HG03135 (cell line): ENCODE results near the gene PLA2G2E.
"Not testable (repeated sequence)": the region's sequence is repeated elsewhere in the genome, so short reads cannot be mapped to it uniquely, and the experiment has no call there.

ENCODE experiments used
- ATAC-seq: cut with Tn5 transposase; IDR thresholded peaks from one replicate; pipeline ENCODE4 v1.9.1; 2021; ENCODE audit warnings: mild to moderate bottlenecking, moderate library complexity; ENCODE audit not compliant: unreplicated experiment

Gene PLA2G2E

DNA sequence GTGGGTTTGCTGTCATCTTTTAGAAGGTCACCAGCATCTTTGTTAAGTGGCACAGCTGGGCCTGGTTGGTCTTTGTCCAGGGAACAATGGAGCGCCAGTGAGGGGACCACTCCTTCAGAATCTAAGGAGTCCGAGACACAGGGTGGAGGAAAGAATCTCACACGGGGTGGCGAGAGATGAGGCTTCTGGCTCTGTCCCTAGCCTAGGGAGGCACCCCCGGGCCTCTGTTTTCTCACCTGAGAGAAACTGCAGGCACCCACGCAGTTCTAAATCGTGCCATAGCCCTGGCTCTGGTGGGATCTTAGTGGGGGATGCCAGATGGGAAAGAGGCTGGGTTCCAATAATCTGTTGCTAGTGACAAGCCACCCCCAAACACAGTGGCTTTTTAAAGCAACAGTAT is 10.9 kb upstream of the PLA2G2E start:
- no peak for ATAC-seq

DNA sequence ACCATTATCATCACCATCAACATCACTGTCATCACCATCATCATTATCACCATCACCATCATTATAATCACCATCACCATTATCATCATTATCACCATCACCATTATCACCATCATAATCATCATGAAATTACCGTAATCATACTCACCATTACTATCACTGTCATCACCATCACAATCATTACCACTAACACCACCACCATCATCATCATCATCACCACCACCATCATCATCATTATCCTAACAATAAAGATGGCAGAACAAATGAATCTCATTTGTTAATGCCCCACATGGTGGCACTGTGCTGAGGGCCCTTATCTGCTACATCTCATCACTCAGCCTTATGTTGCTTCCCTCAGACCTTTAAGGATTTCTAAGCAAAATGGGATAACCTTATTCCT is 9.4 kb upstream of the PLA2G2E start:
- ATAC-seq = no peak

DNA sequence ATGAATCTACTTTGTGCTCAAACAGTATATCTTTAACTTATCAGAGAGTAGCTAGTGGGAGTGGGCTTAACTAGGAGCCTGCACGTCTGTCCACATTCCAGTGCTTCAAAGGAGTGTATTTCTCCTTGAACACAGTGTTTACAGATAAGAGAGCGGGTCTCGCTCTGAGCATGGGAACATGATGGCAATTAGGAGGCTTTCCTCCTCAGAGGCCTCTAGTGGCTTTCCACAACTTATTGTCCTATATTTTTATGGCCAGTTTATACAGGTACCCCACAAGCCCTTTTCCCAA is 3.7 kb upstream of the PLA2G2E start:
- ATAC-seq = not testable (repeated sequence)

DNA sequence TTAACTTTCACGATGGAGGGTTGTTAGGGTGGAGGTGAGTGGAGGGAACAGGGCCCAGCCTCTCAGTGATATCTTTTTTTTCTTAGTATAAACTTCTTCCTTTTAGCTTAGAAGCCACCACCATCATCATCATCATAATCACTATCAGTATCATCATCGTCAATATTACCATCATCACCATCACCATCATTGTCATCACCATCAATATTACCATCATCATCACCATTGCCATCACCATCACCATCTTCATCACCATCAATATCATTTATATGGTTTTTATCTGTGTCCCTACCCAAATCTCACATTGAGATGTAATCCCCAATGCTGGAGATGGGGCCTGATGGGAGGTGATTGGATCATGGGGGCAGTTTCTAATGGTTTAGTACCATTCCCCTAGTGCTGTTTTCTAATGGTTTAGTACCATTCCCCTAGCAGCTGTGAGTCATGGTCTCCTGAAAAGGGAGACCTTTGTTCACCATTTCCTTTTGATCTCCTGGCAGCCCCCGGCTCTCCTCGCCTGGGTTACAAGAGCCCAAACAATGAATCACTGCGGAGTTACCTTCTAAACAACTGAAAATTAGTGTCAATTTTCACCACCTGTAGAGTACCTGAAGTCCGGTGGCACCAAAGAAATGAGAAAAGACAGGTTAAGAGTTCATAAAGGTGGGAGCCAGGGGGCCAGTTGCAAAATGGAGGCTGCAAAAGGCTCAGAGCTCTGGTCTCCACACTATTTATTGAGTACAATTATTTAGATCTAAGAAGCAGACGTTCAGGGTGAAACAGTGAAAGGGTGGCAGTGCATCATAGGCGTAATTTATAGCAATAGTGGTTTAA is 3.1 kb upstream of the PLA2G2E start:
- ATAC-seq = no peak

DNA sequence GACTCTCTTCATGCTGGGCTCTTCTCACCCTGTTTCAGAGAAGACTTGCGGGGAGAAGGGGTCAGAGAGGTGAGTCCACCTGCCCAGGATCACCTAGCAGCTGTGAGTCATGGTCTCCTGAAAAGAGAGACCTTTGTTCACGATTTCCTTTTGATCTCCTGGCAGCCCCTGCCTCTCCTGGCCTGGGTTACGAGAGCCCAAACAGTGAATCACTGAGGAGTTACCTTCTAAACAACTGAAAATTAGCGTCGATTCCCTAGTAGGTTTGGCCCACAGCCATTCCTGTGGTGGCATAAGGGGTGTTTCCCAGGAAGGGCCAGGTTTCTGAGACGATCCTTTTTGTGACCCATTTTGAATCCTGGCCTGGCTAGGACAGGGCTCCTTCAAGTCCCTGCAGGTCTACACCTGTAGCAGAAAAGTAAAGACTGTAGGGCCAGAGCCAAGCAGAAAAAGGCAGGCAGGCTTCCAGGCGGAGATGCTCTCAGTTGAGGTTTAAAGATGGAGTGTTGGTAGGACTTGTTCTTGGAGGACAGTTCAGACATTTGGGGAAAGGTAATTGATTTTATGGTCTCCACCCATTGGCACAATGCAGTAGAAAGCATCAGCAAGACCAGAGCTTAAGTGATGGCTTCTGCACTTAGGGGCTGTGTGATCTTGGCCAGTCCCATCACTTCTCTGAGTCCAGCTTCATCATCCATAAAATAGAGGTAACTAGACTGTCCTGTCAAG is 2.1 kb upstream of the PLA2G2E start:
- no peak for ATAC-seq

DNA sequence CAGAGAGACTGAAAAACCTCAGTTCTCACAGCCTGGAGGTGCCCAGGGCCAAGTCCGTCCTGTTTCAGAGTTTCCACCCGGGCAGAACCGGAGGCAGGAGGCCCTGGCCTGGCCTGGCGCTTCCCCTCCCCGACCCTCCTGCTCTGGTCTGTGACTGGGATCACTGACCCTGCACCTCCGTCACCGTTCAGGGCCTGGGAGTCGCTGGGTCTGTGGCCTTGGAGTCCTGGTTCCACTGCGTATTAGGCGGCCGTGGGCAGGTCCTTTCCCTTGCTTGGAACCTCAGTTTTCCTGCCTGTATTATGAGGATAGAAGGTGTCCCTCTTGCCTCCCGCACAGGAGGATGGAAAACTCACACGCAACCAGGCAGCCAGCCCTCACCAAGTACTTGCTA is 533 bp upstream of the PLA2G2E start:
- no peak for ATAC-seq

DNA sequence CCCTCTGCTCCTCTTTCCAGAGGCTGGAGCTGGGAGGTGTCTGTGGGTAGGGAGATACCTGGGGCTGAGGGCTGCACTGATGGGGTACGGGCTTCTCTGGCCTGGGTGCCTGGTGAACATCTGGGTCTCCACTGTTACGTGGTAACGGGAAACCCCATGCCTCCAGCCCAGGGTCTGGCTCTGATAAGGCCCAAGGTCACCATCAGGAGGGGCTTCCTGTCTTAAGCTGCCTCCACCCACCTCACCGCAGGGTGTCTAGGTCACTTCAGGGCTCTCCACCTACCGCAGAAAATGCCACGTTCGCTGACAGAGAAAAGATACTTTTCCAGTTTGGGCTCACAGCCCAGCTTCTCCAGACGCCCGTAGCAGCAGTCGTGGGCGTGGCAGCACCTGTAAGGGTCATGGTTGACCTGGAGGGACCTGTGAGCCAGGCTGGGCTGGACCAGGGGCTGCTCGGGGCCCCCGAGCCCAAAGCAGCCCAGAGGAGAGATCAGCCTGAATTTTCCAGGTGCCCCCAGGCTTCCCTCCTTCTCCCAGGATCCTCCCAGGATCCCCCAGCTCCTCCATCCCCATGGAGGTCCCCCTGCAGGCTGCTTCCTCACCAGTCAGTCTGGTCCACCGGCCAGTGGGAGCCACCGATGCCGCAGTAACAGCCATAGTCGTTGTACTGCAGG is 1.3 kb downstream of the PLA2G2E start:
- ATAC-seq = no peak

DNA sequence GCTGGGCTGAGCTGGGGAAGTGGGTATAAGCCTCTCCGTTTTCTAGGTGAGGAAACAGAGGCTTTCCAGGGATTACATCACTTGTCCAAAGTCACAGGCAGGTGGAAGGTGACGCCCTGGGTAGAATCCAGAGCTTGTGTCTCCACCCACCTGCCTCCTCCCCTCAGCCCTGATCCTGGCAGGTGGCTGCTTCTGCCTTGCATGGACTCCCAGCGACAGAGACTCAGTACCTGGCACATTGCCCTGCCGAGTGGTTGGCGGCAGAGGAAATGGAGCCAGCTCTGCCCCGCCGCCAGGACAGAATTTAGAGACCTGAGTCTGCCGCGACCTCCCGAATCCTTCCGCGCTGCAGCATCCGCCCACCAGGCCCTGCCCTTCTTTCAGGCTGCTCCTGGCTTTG is 2.1 kb downstream of the PLA2G2E start:
- no peak for ATAC-seq

DNA sequence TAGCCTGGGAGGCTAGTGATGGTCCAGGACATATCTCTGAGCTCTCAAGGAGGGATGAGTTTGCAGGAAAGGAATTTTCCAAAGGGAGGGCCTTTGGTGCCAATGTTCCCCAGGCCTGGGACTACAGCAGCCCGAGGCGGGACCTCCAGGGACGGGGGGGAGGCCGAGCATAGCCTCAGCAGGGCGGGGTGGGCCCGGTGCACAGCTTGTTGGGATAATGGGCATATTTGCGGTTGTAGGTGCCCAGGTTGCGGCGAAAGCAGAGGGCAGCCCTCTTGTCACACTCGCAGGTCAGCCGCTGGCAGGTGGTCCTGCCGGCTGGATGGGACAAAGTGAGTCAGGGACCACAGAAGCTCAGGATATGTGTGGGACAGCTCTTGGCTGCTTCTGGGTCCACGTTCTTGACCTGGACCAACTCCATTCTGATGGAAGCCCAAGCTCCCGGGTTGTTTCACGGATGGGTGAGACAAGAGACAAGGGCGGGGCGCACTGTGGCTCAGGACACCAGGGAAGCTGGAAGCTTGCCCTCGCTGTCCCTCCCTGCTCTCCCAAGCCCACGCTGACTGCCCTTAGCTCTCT is 3.2 kb downstream of the PLA2G2E start:
- ATAC-seq = no peak

DNA sequence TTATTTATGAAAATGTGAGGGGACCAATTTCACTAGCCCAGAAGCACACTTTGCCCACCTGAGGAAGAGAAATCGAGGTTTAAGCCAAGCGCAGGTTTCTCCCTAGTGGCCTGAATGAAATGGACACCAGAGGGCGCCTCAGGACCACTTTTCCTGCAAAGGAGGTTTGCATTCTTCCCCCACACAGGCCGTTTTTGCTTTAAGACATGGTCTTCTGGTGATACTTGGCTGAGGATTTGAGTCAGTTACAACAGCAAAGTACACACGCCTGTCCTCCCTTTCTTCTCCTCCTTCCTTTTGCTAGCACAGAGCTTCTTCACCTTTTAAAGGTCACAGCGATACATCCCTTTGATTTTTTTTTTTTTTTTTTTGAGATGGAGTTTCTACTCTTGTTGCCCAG is 5.4 kb downstream of the PLA2G2E start:
- no peak for ATAC-seq

DNA sequence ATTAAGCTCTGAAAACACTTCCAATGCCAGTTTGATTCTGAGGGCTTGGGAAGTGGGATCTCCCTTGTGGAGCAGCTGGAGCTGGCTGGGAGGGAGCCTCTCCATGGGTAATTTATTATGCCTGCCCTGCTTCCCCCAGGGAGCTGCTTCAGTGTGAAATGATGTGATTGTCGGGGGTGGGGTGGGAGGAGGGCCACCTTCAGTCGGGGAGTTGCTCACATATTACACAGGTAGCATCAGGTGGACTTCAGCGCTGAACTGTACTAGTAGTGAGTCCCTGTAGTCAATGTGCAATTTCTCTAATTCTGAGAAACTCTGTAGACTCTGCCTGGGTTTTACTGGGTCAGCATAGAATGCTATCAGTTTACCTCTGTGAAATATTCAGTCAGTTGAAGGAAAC is 12.8 kb downstream of the PLA2G2E start:
- ATAC-seq = no peak

DNA sequence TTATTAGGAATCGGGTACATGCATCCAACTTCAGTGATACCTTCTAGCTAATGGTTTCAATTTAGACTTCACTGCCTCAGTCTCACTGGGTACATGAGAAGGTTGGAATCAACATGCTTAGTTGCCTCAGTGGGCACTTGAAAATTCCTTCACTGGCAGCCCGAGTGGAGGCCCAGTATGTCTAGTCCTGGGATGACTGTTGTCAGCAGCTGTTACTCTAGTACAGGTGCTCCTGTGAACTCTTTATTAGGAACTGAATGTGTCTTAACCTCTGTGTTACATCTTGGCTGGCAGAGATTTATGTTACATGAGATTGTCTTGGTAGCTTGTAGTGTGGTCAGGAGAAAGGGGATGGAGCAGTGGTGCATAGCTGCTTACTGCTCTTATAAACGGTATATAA is 13.4 kb downstream of the PLA2G2E start:
- no peak for ATAC-seq

DNA sequence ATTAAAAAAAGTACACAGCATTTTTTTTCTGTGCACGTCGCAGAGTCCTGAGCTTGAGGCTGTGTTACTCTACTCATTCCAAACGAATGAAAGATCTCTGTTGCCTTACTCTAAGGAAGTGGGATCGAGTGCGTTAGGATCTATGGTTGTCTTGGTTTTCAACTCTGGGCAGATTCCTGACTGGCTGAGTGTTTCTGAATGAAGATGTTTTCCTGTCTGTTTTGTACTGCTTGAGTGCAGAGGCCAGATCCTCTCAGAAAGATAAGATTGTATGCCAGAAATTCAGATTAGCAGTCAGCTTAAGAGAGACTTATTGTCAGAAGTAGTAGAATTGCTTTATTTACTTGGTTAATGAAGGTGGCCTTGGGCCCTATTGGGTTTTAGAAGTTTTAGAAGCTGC is 14.0 kb downstream of the PLA2G2E start:
- no peak for ATAC-seq

DNA sequence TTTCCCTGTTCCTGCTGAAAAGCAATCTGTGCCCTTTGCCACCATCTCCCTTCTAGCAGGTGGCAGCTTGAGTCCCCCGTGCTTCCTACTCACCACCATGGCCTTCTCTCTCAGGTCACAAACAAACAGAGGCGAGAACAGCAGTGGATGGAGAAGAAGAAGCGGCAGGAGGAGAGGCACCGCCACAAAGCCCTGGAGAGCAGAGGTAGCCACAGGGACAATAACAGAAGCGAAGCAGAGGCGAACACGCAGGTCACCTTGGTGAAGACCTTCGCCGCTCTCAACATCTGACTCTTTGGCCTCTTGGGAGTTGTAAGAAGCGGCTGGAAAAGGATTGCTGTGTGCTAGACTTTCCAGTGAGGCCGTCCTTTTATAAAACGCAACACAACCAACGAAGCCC is 16.0 kb downstream of the PLA2G2E start:
- no peak for ATAC-seq

DNA sequence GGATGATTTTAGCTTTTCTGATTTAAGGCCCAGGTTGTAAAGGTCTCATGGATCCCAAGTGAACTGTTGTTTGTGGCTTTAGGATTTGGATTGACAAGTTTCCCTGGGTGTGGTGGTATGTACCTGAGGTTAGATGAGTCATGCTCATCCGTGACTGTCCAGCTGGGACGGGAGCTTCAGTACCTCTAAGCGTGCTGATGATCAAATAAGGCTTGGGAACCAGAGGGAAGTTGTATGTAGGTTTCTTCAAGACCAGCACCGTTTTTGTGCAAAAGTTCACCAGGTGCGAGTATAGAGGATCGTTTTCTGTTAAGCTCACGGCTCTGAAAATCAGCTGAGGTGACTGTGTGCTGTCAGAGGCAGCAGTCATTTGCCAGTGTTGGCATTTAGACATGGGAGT is 19.8 kb downstream of the PLA2G2E start:
- no peak for ATAC-seq

DNA sequence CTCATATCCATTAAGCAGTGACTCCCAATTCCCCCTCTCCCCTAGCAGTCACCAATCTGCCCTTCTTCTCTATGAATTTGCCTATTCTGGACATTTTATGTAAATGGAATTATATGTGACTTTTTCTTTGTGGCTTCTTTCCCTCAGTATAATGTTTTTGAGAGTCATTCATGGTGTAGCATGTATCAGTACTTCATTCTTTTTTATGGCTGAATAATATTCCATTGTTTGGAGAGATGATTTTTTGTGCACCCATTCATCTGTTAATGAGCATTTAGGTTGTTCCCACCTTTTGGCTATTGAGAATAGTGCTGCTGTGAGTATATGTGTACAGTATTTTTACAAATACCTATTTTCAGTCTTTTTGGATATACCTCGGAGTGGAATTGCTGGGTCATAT is 21.8 kb downstream of the PLA2G2E start:
- ATAC-seq = no peak

DNA sequence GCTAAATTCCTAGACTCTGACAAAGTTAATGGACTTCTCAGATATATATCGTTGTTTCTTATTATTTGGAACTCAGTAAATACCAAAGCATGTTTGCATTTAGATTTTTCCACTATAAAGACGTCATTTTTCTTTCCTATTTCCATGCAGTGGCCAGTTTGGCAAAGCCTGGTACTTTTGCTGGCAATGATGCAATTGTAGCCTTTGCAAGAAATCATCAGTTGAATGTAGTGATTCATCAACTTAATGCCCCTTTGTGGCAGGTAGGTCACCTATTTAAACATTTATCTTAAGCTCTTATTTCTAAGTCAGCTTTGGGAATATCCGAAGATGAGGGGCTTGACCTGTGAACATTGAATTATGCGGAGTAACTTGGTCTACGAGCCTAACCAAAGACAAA is 29.2 kb downstream of the PLA2G2E start:
- no peak for ATAC-seq

DNA sequence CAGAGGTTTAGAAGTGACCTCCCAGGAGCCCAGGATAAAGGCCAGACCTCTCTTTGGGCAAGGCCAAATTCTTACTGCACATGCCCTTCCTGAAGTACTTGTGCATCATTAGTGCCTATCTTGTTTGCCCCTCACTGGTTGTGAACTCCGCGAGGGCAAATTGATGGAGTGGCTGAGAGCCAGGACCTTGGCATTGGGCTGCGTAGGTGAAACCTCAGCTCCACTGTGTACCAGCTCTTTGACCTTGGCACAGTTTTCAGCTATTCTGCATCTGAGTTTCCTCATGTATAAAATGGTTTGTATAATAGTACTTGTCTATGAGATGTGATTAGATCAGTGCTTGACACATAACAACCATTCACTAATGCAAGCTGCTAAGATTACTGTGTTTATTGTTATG is 29.7 kb downstream of the PLA2G2E start:
- no peak for ATAC-seq

DNA sequence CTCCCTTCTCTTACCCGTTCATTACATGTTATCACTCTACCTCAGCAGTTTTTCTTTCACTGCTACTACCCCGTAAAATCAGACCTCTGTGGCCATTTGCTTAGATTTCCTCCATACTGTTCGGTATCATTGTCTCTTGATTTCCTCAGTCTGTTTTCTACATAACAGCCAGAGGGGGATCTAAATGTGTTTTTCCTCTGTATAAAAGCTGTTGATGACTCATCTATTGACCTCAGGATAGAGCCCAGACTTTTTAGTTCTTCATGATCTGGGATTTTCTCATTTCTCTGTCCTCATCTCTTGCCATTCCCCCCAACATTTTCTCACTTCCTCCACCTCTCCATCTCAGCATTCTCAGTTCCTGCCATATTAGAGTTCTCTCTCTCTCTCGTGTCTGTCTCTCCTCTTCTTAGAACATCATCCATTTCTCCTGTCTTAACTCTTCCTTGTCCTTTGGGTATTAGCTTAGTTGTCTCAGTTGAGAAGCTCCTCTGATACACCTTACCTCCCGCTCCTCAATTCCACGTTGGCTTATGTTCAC is 30.7 kb downstream of the PLA2G2E start:
- ATAC-seq = no peak

DNA sequence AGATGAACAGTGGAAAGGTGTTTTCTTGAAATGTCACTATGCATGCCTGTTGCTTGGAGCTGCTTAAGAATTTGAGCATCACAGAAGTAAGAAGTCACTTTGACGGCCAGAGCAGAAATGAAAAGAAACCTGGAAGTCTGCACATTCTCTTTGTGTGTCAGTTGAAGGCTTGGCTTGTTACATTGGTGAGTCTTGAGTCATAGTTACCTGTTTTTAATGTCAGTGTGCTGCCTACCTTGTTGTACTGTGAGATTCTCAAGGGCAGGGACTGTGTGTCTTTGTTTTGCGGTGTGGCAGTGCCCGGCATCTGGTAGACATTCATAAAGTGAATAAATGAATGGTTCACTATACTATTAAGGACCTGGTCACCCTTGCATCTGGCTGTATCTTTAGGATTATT is 31.3 kb downstream of the PLA2G2E start:
- no peak for ATAC-seq

DNA sequence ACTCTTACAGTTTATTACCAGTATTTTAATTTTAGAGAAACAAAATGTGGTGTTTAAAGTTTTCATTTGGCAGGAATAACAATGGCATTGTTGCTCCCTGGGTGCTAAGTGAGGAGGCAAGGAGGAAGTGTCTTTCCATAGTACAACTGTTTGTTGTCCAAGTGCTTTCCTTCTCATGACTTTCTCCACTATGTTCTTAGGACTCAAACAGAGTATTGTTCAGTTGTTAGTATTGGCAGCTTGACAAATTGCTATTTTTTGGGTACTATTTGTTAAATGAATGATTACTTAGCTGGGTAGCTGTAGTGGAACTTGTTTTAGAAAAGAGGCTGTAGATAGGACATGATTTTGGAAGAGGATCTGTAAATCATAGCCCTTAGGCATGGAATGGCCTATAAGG is 33.8 kb downstream of the PLA2G2E start:
- no peak for ATAC-seq

DNA sequence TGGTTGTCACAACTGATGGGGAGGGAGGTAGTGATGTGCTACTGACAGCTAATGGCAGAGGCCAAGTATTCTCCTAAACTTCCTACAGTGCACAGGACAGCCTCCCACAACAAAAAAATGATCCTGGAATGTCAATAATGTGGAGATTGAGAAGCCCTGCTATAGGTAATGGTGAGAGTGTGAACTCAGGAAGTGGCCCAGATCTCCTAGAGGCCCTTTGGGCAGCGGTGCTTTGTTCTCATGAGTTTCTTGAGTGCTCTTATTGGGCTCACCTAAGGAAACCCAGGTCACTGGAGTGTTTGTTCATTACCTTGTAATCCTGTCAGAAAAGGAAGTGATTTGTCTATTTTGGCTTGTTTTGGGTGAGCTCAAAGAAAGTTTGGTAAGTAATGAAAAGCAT is 35.3 kb downstream of the PLA2G2E start:
- ATAC-seq = no peak
